Neuron (in vitro differentiated cells): ENCODE measurements around the gene CBFB.
A peak's percentile ranks its signal among the peaks of the same experiment; 100 is the strongest.

Source experiments
- H2AFZ ChIP-seq: one replicate; pipeline ENCODE4 v1.6.1; 2013; ENCODE audit warnings: low read depth, mild to moderate bottlenecking, inconsistent platforms, low read length, moderate library complexity
- H3K27me3 ChIP-seq: one replicate; pipeline ENCODE4 v1.6.1; 2013; ENCODE audit warnings: low read length; ENCODE audit not compliant: insufficient read depth
- H3K36me3 ChIP-seq: one replicate; pipeline ENCODE4 v1.6.1; 2013; ENCODE audit warnings: low read length; ENCODE audit not compliant: insufficient read depth
- H3K4me1 ChIP-seq: one replicate; pipeline ENCODE4 v1.6.1; 2013; ENCODE audit warnings: low read length; ENCODE audit not compliant: insufficient read depth
- H3K4me3 ChIP-seq: 2 replicates; pipeline ENCODE4 v1.5.1; 2013; ENCODE audit warnings: mild to moderate bottlenecking, low read length, moderate library complexity
- H3K9me3 ChIP-seq: one replicate; pipeline ENCODE4 v1.6.1; 2013; ENCODE audit warnings: low read length

CBFB gene

GRCh38 chr16:67022531-67023214, 6.3 kb upstream of the CBFB start:
- Histone ChIP-seq H3K9me3 (no peaks in the 10 kb centered on the region), H3K27me3 (no peaks in the 10 kb centered on the region), H3K4me3 (no peak overlapping the region), H3K36me3 (no peaks in the 10 kb centered on the region), H2AFZ (no peak overlapping the region), H3K4me1 (no peaks in the 10 kb centered on the region)

DNA sequence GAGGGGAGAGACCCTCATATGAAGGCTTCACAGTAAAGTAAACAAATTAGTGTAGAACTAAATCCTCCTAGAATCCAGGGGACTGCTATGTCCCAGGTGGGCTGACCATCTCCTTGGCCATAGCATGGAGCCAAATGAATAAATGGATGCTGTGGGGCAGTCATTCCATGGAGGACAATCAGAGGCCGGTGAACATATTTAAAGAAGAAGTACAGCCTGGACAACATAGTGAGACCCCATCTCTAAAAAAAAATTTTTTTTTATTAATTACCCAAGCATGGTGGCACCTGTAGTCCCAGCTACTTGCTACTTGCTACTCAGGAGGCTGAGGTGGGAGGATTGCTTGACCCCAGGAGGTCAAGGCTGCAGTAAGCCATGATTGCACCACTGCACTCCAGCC, 5.3 kb upstream of the CBFB start:
- Histone ChIP-seq H3K4me3 (no peak overlapping the region), H3K36me3 (no peaks in the 10 kb centered on the region), H3K4me1 (peaks cover 3% of the 10 kb centered on the region), H3K9me3 (no peaks in the 10 kb centered on the region), H2AFZ (no peak overlapping the region), H3K27me3 (no peaks in the 10 kb centered on the region)

GRCh38 chr16:67024384-67025209, 4.4 kb upstream of the CBFB start:
- Histone ChIP-seq H3K4me3 (no peak overlapping the region), H3K36me3 (no peaks in the 10 kb centered on the region)

GRCh38 chr16:67025210-67025550, 3.8 kb upstream of the CBFB start:
- Histone ChIP-seq H2AFZ (no peak overlapping the region), H3K27me3 (no peaks in the 10 kb centered on the region), H3K9me3 (no peaks in the 10 kb centered on the region), H3K36me3 (no peaks in the 10 kb centered on the region), H3K4me1 (peaks cover 5% of the 10 kb centered on the region), H3K4me3 (no peak overlapping the region)

More at GRCh38 chr16:67024384-67025209, 4.4 kb upstream of the CBFB start:
- peaks cover 3% of the 10 kb centered on the region for H3K4me1 ChIP-seq
- no peaks in the 10 kb centered on the region for H3K9me3 ChIP-seq
- H3K27me3 ChIP-seq, result no peaks in the 10 kb centered on the region
- H2AFZ ChIP-seq, result no peak overlapping the region

DNA sequence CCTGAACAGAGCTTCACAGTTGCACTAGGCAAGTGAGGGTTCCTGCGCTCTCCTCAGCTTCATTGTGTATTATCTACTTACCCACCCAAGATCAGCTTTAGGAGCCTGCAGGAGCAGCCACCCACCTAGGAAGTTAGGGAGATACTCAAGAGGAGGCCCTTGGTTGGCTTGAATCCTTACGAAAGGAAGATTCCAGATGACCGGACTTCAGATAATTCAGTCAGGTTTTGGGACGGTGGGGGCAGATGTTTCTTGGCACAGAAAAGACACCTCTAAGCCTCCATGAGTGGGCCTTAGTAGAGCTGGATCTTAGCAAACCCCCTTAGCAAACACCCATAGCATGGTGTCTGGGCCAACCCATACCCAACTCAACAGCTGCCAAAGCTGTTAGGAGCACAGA, 2.4 kb upstream of the CBFB start:
- peaks cover 6% of the 10 kb centered on the region for H3K36me3 ChIP-seq
- H3K9me3 ChIP-seq, result no peaks in the 10 kb centered on the region
- H3K4me3 ChIP-seq, result no peak overlapping the region
- peaks cover 12% of the 10 kb centered on the region for H3K4me1 ChIP-seq
- H2AFZ ChIP-seq, result no peak overlapping the region
- H3K27me3 ChIP-seq, result no peaks in the 10 kb centered on the region

GRCh38 chr16:67027046-67027445, 1.9 kb upstream of the CBFB start:
- H3K9me3 ChIP-seq, result no peaks in the 10 kb centered on the region
- H3K27me3 ChIP-seq, result no peaks in the 10 kb centered on the region
- H3K36me3 ChIP-seq, result peaks cover 10% of the 10 kb centered on the region
- no peak overlapping the region for H2AFZ ChIP-seq
- H3K4me1 ChIP-seq, result peaks cover 12% of the 10 kb centered on the region
- no peak overlapping the region for H3K4me3 ChIP-seq

- Histone ChIP-seq H3K4me3 (peak overlapping the region; percentile 91), H3K27me3 (no peaks in the 10 kb centered on the region), H3K9me3 (peaks cover 1% of the 10 kb centered on the region), H2AFZ (peak overlapping the region; percentile 73), H3K4me1 (peaks cover 12% of the 10 kb centered on the region), H3K36me3 (peaks cover 21% of the 10 kb centered on the region)
These were observed 718 bp upstream of the CBFB start for GRCh38 chr16:67028167-67028695.

DNA sequence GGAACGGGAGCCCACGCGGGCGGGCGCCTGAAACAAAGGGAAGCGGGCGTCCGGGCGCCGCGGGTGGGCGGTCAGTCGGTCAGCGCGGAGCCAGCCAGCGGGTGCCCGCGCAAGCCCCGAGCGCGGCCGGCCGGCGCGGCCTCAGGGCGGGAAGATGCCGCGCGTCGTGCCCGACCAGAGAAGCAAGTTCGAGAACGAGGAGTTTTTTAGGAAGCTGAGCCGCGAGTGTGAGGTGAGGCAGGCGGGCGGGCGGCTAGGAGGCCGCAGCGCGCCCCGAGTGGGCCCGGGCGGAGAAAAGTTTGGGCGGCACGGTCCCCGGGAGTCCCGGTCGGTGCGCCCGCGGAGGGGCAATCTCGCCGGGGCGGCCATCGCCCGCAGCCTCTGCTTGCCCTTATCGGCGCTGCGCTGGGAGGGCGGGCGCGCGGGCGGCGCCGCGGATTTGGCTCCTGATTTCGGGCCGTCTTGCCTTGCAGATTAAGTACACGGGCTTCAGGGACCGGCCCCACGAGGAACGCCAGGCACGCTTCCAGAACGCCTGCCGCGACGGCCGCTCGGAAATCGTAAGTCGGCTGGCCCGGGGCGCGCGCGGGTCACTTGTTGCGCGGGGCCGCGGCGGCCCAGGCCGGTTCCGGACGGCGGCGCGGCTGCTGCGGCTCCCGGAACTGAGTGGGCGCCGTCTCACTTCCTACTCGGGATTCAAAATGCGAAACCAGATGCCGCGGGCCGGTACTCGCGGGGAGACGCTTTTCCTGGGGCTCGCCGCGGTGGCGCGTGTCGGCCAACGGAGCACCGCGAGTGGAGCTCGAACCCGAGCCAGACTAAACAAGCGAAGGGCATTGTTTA, 526 bp downstream of the CBFB start:
- no peaks in the 10 kb centered on the region for H3K27me3 ChIP-seq
- H3K36me3 ChIP-seq, result peaks cover 26% of the 10 kb centered on the region
- peaks cover 2% of the 10 kb centered on the region for H3K9me3 ChIP-seq
- H2AFZ ChIP-seq, result peak overlapping the region; percentile 88
- H3K4me3 ChIP-seq, result peak overlapping the region; percentile 77
- peaks cover 12% of the 10 kb centered on the region for H3K4me1 ChIP-seq

GRCh38 chr16:67030221-67030962, 1.4 kb downstream of the CBFB start:
- Histone ChIP-seq H3K27me3 (no peaks in the 10 kb centered on the region), H3K36me3 (peaks cover 32% of the 10 kb centered on the region), H3K9me3 (peaks cover 2% of the 10 kb centered on the region), H3K4me1 (peaks cover 12% of the 10 kb centered on the region), H3K4me3 (peak overlapping the region; percentile 77), H2AFZ (peak overlapping the region; percentile 88)

GRCh38 chr16:67034487-67034886, 5.5 kb downstream of the CBFB start:
- Histone ChIP-seq H3K9me3 (peaks cover 2% of the 10 kb centered on the region), H3K4me3 (no peak overlapping the region), H3K27me3 (no peaks in the 10 kb centered on the region), H3K4me1 (peaks cover 14% of the 10 kb centered on the region), H3K36me3 (peaks cover 45% of the 10 kb centered on the region), H2AFZ (no peak overlapping the region)

GRCh38 chr16:67035364-67035763, 6.4 kb downstream of the CBFB start:
- peaks cover 2% of the 10 kb centered on the region for H3K9me3 ChIP-seq
- no peak overlapping the region for H2AFZ ChIP-seq
- H3K4me3 ChIP-seq, result no peak overlapping the region
- peaks cover 10% of the 10 kb centered on the region for H3K4me1 ChIP-seq
- H3K27me3 ChIP-seq, result no peaks in the 10 kb centered on the region
- H3K36me3 ChIP-seq, result peaks cover 47% of the 10 kb centered on the region

DNA sequence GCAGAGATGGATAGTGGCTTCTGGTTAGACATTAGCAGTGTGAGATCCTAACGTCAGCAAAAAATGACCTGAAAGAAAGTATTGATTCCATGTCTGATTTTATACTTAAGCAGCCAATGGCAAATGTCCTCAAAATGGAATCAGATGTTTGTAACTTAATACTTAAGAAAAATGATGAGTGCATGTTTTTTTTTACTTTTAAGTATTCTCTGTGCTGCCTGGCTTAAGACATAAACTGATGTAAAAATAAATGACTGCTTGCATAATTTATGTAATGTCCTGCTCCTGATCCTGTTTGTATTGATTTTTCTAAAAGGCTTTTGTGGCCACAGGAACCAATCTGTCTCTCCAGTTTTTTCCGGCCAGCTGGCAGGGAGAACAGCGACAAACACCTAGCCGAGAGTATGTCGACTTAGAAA, 7.4 kb downstream of the CBFB start:
- H3K4me1 ChIP-seq, result peaks cover 7% of the 10 kb centered on the region
- no peaks in the 10 kb centered on the region for H3K27me3 ChIP-seq
- no peak overlapping the region for H3K4me3 ChIP-seq
- H3K36me3 ChIP-seq, result peaks cover 45% of the 10 kb centered on the region
- peaks cover 2% of the 10 kb centered on the region for H3K9me3 ChIP-seq
- no peak overlapping the region for H2AFZ ChIP-seq
